Nephron progenitor cell (in vitro differentiated cells): ENCODE results near the gene DIABLO.

Source experiments
- DNase-seq: peaks from one replicate; pipeline ENCODE4 v3.0.0; 2021
- H3K27ac Mint-ChIP-seq: 2 replicates; pipeline ENCODE4 v1.8.0; 2021; ENCODE audit warnings: mild to moderate bottlenecking, moderate library complexity, mixed read lengths
- H3K27me3 Mint-ChIP-seq: 2 replicates; pipeline ENCODE4 v1.8.0; 2021; ENCODE audit warnings: mild to moderate bottlenecking, low read depth, mixed read lengths; ENCODE audit not compliant: poor library complexity
- H3K36me3 Mint-ChIP-seq: 2 replicates; pipeline ENCODE4 v1.8.0; 2021; ENCODE audit warnings: low read depth, mixed read lengths
- H3K4me1 Mint-ChIP-seq: 2 replicates; pipeline ENCODE4 v1.8.0; 2021; ENCODE audit warnings: mixed read lengths
- H3K4me3 Mint-ChIP-seq: 2 replicates; pipeline ENCODE4 v1.8.0; 2021; ENCODE audit warnings: mild to moderate bottlenecking, moderate library complexity, mixed read lengths
- H3K9me3 Mint-ChIP-seq: 2 replicates; pipeline ENCODE4 v1.8.0; 2021; ENCODE audit warnings: mild to moderate bottlenecking, moderate library complexity, mixed read lengths
- TF ChIP-seq, protein P1 (sequence below): fragments of 200-600 bp; sonication (generic); IDR thresholded peaks from 2 replicates; pipeline ENCODE4 v1.5.0; 2021; ENCODE audit warnings: antibody characterized with exemption

The DIABLO gene

GRCh38 chr12:122187466-122187865 is 38.4 kb downstream of the DIABLO start:
- Mint-ChIP-seq H3K36me3 (peaks cover 1% of the 10 kb centered on the region), H3K27ac (no peak overlapping the region), H3K27me3 (peaks cover 27% of the 10 kb centered on the region), H3K4me1 (peaks cover 42% of the 10 kb centered on the region), H3K4me3 (no peak overlapping the region), H3K9me3 (peaks cover 1% of the 10 kb centered on the region)
- TF ChIP-seq, protein P1, sequence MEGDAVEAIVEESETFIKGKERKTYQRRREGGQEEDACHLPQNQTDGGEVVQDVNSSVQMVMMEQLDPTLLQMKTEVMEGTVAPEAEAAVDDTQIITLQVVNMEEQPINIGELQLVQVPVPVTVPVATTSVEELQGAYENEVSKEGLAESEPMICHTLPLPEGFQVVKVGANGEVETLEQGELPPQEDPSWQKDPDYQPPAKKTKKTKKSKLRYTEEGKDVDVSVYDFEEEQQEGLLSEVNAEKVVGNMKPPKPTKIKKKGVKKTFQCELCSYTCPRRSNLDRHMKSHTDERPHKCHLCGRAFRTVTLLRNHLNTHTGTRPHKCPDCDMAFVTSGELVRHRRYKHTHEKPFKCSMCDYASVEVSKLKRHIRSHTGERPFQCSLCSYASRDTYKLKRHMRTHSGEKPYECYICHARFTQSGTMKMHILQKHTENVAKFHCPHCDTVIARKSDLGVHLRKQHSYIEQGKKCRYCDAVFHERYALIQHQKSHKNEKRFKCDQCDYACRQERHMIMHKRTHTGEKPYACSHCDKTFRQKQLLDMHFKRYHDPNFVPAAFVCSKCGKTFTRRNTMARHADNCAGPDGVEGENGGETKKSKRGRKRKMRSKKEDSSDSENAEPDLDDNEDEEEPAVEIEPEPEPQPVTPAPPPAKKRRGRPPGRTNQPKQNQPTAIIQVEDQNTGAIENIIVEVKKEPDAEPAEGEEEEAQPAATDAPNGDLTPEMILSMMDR, result no peak
- no peak for DNase-seq

- no peak for DNase-seq
- Mint-ChIP-seq H3K27ac (no peak overlapping the region), H3K4me3 (no peak overlapping the region), H3K9me3 (no peaks in the 10 kb centered on the region), H3K4me1 (peaks cover 33% of the 10 kb centered on the region), H3K27me3 (peaks cover 38% of the 10 kb centered on the region), H3K36me3 (no peaks in the 10 kb centered on the region)
- TF ChIP-seq, protein P1, result no peak
Observed at GRCh38 chr12:122185494-122186082, 40.3 kb downstream of the DIABLO start.

DNA sequence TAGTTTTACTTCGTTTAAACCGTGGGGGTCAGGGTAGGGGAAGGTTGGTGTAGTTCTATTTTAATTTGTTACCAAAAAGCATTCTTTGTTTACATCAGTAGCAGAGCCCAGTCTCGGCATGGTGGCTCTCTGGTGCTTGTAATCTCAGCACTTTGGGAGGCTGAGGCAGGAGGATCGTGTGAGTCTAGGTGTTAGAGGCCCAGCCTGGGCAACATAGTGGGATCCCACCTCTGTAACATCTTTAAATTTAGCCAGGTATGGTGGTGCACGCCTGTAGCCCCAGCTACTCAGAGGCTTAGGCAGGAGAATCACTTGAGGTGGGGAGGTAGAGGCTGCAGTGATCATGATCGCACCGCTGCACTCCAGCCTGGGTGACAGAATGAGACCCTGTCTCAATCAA is 40.8 kb downstream of the DIABLO start:
- DNase-seq, result no peak
- TF ChIP-seq, protein P1, result no peak
- Mint-ChIP-seq H3K27ac (no peak overlapping the region), H3K36me3 (no peaks in the 10 kb centered on the region), H3K4me1 (peaks cover 30% of the 10 kb centered on the region), H3K9me3 (no peaks in the 10 kb centered on the region), H3K4me3 (peak overlapping the region; percentile 52), H3K27me3 (peaks cover 41% of the 10 kb centered on the region)

DNA sequence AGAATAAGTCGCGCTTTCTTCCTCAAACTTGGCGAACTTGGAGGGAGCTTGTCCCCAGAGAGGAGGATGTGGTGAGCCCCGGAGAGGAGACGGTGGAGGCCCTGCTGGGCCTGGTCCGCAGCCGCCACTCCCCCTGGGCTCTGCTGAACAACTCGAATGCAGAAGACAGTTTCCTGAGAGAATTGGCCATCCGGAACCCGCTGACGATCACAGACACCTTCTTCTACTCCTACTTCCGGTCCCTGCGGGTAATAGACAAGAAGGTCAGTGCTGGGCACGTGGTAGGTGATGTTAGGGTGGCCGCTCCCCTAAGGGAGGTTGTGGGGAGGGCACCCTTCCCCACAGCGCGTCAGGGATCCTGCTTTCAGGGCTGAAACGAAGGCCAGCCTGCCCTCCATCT is 41.3 kb downstream of the DIABLO start:
- Mint-ChIP-seq H3K9me3 (no peaks in the 10 kb centered on the region), H3K27ac (no peak overlapping the region), H3K4me3 (peak overlapping the region; percentile 65), H3K36me3 (no peaks in the 10 kb centered on the region), H3K27me3 (peaks cover 41% of the 10 kb centered on the region), H3K4me1 (peaks cover 25% of the 10 kb centered on the region)
- TF ChIP-seq, protein P1, result no peak
- DNase-seq, result no peak

- Mint-ChIP-seq H3K27me3 (peaks cover 43% of the 10 kb centered on the region), H3K4me1 (peaks cover 22% of the 10 kb centered on the region)
- no peak for DNase-seq
Observed at GRCh38 chr12:122183588-122183940, 42.3 kb downstream of the DIABLO start.

More at GRCh38 chr12:122183588-122183940, 42.3 kb downstream of the DIABLO start:
- TF ChIP-seq, protein P1, result no peak
- H3K4me3 Mint-ChIP-seq, result peak overlapping the region; percentile 73
- no peak overlapping the region for H3K27ac Mint-ChIP-seq
- no peaks in the 10 kb centered on the region for H3K9me3 Mint-ChIP-seq
- H3K36me3 Mint-ChIP-seq, result no peaks in the 10 kb centered on the region
